AG04450 (cell line): ENCODE results near the gene SEMA5A. TPM values are rescaled to one million over a fixed set of nuclear protein-coding genes. Genes with fewer than 3 reads are reported as not detected.

Experiments used
- CTCF ChIA-PET: fragments of 300-600, 350-600 bp; formaldehyde crosslinking; extraction: SDS; loops from one replicate; lab custom pipeline; 2022; ENCODE audit warnings: antibody characterized with exemption, inconsistent platforms; lab: Charles Lee
- POLR2A ChIA-PET: fragments of 350-600 bp; formaldehyde crosslinking; extraction: SDS; loops from one replicate; lab custom pipeline; 2021; ENCODE audit warnings: antibody characterized with exemption, inconsistent platforms; lab: Yijun Ruan, JAX
- DNase-seq: peaks from one replicate; pipeline ENCODE4 v3.0.0-alpha.2; 2011; ENCODE audit warnings: low read depth, low spot score
- H3K27ac ChIP-seq: one replicate; pipeline ENCODE4 v1.5.1; 2012; ENCODE audit warnings: low read depth, low read length, control low read depth
- H3K27me3 ChIP-seq: one replicate; pipeline ENCODE4 v1.6.0; 2012; ENCODE audit warnings: low read length; ENCODE audit not compliant: control insufficient read depth, insufficient read depth
- H3K4me3 ChIP-seq: 2 replicates; pipeline ENCODE4 v1.5.1; 2011; ENCODE audit warnings: mild to moderate bottlenecking, low read depth, low read length, control low read depth
- H3K9me3 ChIP-seq: 2 replicates; pipeline ENCODE4 v1.5.1; 2012; ENCODE audit warnings: low read length; ENCODE audit not compliant: control insufficient read depth, insufficient read depth
- CTCF ChIP-seq: IDR thresholded peaks from 2 replicates; pipeline ENCODE4 v1.5.1; 2011; ENCODE audit warnings: low read depth, low read length, control low read depth, inconsistent platforms
- polyA plus RNA-seq: library from polyadenylated mRNA; depleted of rRNA; stranded (reverse); fragments of >200 nt; gene quantifications from 2 replicates; pipeline ENCODE4 v1.2.3, GENCODE V29; 2011

The SEMA5A gene
- polyA plus RNA-seq, 1 experiment: 31.8 TPM

GRCh38 chr5:9278921-9279603, 266.8 kb downstream of the SEMA5A start:
- no peak for TF ChIP-seq CTCF
- Histone ChIP-seq H3K27me3 (no peaks in the 10 kb centered on the region), H3K9me3 (peaks cover 7% of the 10 kb centered on the region), H3K27ac (no peak overlapping the region), H3K4me3 (no peak overlapping the region)
- no peak for DNase-seq
- POLR2A ChIA-PET: no interaction called here
- CTCF ChIA-PET: no interaction called here

- TF ChIP-seq CTCF: no peak
- POLR2A ChIA-PET: no interaction called here
- no peak for DNase-seq
- CTCF ChIA-PET: interaction anchor here (1.6 kb wide), 1 partner anchor 16 kb away, joined by 4 read pairs; no protein-coding TSS in a partner anchor
- no peak overlapping the region for H3K4me3 ChIP-seq
- no peaks in the 10 kb centered on the region for H3K9me3 ChIP-seq
- no peak overlapping the region for H3K27ac ChIP-seq
- no peaks in the 10 kb centered on the region for H3K27me3 ChIP-seq
Observed at GRCh38 chr5:9269014-9269413, 276.9 kb downstream of the SEMA5A start.

GRCh38 chr5:9268226-9268625, 277.6 kb downstream of the SEMA5A start:
- Histone ChIP-seq H3K9me3 (no peaks in the 10 kb centered on the region), H3K27ac (no peak overlapping the region), H3K4me3 (no peak overlapping the region), H3K27me3 (no peaks in the 10 kb centered on the region)
- DNase-seq: no peak
- CTCF ChIA-PET: interaction anchor here (0.6 to 1.6 kb wide), 3 partner anchors 15 to 276 kb away, joined by 3 to 4 read pairs (median 4); no protein-coding TSS in a partner anchor
- POLR2A ChIA-PET: interaction anchor here (0.6 kb wide), 1 partner anchor 275 kb away, joined by 3 read pairs; no protein-coding TSS in a partner anchor
- TF ChIP-seq CTCF: no peak

DNA sequence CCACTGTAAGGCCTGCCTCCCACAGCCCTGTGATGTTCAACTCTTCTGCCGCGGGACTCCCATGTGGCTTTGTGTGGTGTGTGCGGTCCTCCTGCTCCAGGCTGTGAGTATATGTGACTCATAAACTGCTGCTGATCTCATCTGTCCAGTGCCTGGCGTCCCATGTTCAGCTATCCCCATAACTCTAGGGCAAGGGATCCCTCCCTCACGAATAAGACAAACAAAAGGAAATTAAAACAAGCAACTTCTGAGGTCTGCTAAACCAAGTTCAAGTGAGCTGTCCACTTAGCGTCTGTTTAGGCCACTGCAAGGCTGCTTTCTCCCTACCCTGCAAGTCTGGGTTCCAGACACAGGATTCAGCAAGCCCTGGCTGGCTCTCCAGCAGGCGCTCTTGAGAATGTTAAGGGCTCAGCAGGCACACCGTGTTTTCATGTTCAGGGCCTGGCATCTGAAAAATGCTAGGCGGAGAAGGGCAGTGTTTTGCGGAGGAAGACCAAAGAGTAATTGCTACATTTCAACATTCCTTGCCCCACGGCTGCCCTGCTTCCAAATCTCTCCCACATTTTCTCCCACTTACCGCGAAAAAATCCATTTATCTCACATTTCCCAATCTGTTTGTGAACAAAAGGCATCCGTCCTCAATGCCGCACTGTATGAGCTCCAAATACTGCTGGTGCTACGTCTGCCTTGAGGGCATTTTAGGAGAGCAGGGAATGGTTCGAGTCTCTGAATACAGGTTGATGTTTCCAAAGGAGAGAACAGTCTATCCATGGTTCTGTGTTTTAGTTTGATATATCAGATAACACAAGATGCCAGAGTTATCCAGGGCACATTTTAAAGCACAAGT, 280.2 kb downstream of the SEMA5A start:
- no peaks in the 10 kb centered on the region for H3K9me3 ChIP-seq
- CTCF ChIA-PET: interaction anchor here (0.9 to 1.5 kb wide), 3 partner anchors 11 to 279 kb away, joined by 3 to 7 read pairs (median 3); no protein-coding TSS in a partner anchor
- peak; percentile 91 for DNase-seq
- peak overlapping the region; percentile 91 for H3K27ac ChIP-seq
- TF ChIP-seq CTCF: no peak
- peak overlapping the region; percentile 25 for H3K4me3 ChIP-seq
- no peaks in the 10 kb centered on the region for H3K27me3 ChIP-seq
- POLR2A ChIA-PET: interaction anchor here (0.9 kb wide), 1 partner anchor 73 kb away, joined by 3 read pairs; no protein-coding TSS in a partner anchor
